ENCODE measurements around the gene TCF7L2.

Gene TCF7L2

GRCh38 chr10:113060201-113061053 is 110.4 kb downstream of the TCF7L2 start:
- no peaks in the 10 kb centered on the region for H3K79me2 ChIP-seq (ENCODE audit: insufficient read depth, low read length)
- H3K9ac ChIP-seq (ENCODE audit: low read length) = no peak overlapping the region
- TF ChIP-seq CTCF (IDR thresholded peaks at IDR 0.05; ENCODE audit: insufficient read depth, low read length, poor library complexity, severe bottlenecking) (no peak), EZH2phosphoT487 (conservative IDR thresholded peaks at IDR 0.05; ENCODE audit: low read length) (no peak)
- no peaks in the 10 kb centered on the region for H3K9me2 ChIP-seq (replicated peaks; ENCODE audit: insufficient read depth, low read length)
- H3K27ac ChIP-seq (ENCODE audit: low read depth, low read length) = no peak overlapping the region
- H2AFZ ChIP-seq (ENCODE audit: low read depth, low read length, severe bottlenecking) = no peak overlapping the region
- no peak overlapping the region for H3K4me3 ChIP-seq (ENCODE audit: insufficient read depth, low read length, poor library complexity, severe bottlenecking)
- H3K9me3 ChIP-seq (ENCODE audit: insufficient read depth, low read length) = no peaks in the 10 kb centered on the region
- H4K20me1 ChIP-seq (ENCODE audit: low read depth, low read length) = no peaks in the 10 kb centered on the region
- H3F3A ChIP-seq (ENCODE audit: insufficient read depth) = no peaks in the 10 kb centered on the region
- H3K27me3 ChIP-seq (ENCODE audit: low read length) = no peaks in the 10 kb centered on the region
- H3K36me3 ChIP-seq (ENCODE audit: low read length) = no peaks in the 10 kb centered on the region
- H3K4me2 ChIP-seq (ENCODE audit: low read depth, low read length, poor library complexity, severe bottlenecking) = no peak overlapping the region

- no peak overlapping the region for H2AFZ ChIP-seq (ENCODE audit: low read depth, low read length, severe bottlenecking)
Observed at GRCh38 chr10:113061054-113061430, 111.0 kb downstream of the TCF7L2 start.

GRCh38 chr10:113061557-113061956 is 111.5 kb downstream of the TCF7L2 start:
- Histone ChIP-seq H3K9me2 (replicated peaks; ENCODE audit: insufficient read depth, low read length) (no peaks in the 10 kb centered on the region), H3K4me3 (ENCODE audit: insufficient read depth, low read length, poor library complexity, severe bottlenecking) (no peak overlapping the region), H3K9ac (ENCODE audit: low read length) (no peak overlapping the region), H3K4me2 (ENCODE audit: low read depth, low read length, poor library complexity, severe bottlenecking) (no peak overlapping the region), H3K27ac (ENCODE audit: low read depth, low read length) (no peak overlapping the region), H4K20me1 (ENCODE audit: low read depth, low read length) (no peaks in the 10 kb centered on the region), H3K79me2 (ENCODE audit: insufficient read depth, low read length) (no peaks in the 10 kb centered on the region), H3K27me3 (ENCODE audit: low read length) (no peaks in the 10 kb centered on the region), H3F3A (ENCODE audit: insufficient read depth) (no peaks in the 10 kb centered on the region), H3K36me3 (ENCODE audit: low read length) (no peaks in the 10 kb centered on the region), H3K9me3 (ENCODE audit: insufficient read depth, low read length) (no peaks in the 10 kb centered on the region), H2AFZ (ENCODE audit: low read depth, low read length, severe bottlenecking) (no peak overlapping the region)
- TF ChIP-seq CTCF (IDR thresholded peaks at IDR 0.05; ENCODE audit: insufficient read depth, low read length, poor library complexity, severe bottlenecking) (no peak), EZH2phosphoT487 (conservative IDR thresholded peaks at IDR 0.05; ENCODE audit: low read length) (no peak)

More at GRCh38 chr10:113061054-113061430, 111.0 kb downstream of the TCF7L2 start:
- no peaks in the 10 kb centered on the region for H3K27me3 ChIP-seq (ENCODE audit: low read length)
- no peak overlapping the region for H3K4me2 ChIP-seq (ENCODE audit: low read depth, low read length, poor library complexity, severe bottlenecking)
- H3K27ac ChIP-seq (ENCODE audit: low read depth, low read length) = no peak overlapping the region
- no peaks in the 10 kb centered on the region for H3K9me2 ChIP-seq (replicated peaks; ENCODE audit: insufficient read depth, low read length)
- H3F3A ChIP-seq (ENCODE audit: insufficient read depth) = no peaks in the 10 kb centered on the region
- H3K9ac ChIP-seq (ENCODE audit: low read length) = no peak overlapping the region
- TF ChIP-seq EZH2phosphoT487 (conservative IDR thresholded peaks at IDR 0.05; ENCODE audit: low read length) = no peak
- TF ChIP-seq CTCF (IDR thresholded peaks at IDR 0.05; ENCODE audit: insufficient read depth, low read length, poor library complexity, severe bottlenecking) = no peak
- H3K4me3 ChIP-seq (ENCODE audit: insufficient read depth, low read length, poor library complexity, severe bottlenecking) = no peak overlapping the region
- no peaks in the 10 kb centered on the region for H3K9me3 ChIP-seq (ENCODE audit: insufficient read depth, low read length)
- H3K36me3 ChIP-seq (ENCODE audit: low read length) = no peaks in the 10 kb centered on the region
- no peaks in the 10 kb centered on the region for H4K20me1 ChIP-seq (ENCODE audit: low read depth, low read length)
- no peaks in the 10 kb centered on the region for H3K79me2 ChIP-seq (ENCODE audit: insufficient read depth, low read length)

Measured in SU-DHL-6 (cell line).